CD14-positive monocyte (primary cell): ENCODE data around the gene BHMT. TPM values are rescaled to one million over a fixed set of nuclear protein-coding genes. Genes with fewer than 3 reads are reported as not detected.
A peak's percentile ranks its signal among the peaks of the same experiment; 100 is the strongest.

Experiments
- DNase-seq, 3 donors: peaks; one replicate each; pipeline ENCODE4 v3.0.0-alpha.2; 2011 to 2022
- H2AFZ ChIP-seq: 2 replicates; pipeline ENCODE4 v1.6.0; 2012; ENCODE audit warnings: mild to moderate bottlenecking, low read depth, low read length, inconsistent platforms; ENCODE audit not compliant: insufficient read depth, poor library complexity, severe bottlenecking
- H3K27ac ChIP-seq, 2 donors: 1 replicate in 1 of 2; 2 replicates in 1 of 2; pipeline ENCODE4 v1.5.1; 2012 to 2013; ENCODE audit warnings: low read length in 2 of 2, control low read depth in 1 of 2, inconsistent platforms in 1 of 2, low read depth in 1 of 2, mild to moderate bottlenecking in 1 of 2
- H3K27me3 ChIP-seq, 2 donors: one replicate each; pipeline versions ENCODE4 v1.6.0 to v1.6.1; 2011 to 2013; ENCODE audit warnings: low read length in 2 of 2; ENCODE audit not compliant: control insufficient read depth in 2 of 2, insufficient read depth in 2 of 2
- H3K36me3 ChIP-seq, 2 donors: replicated peaks in 1 of 2; 1 replicate in 1 of 2; 2 replicates in 1 of 2; pipeline versions ENCODE4 v1.5.1 to v1.6.1; 2012 to 2013; ENCODE audit warnings: low read length in 2 of 2, control low read depth in 1 of 2, inconsistent platforms in 1 of 2, mild to moderate bottlenecking in 1 of 2; ENCODE audit not compliant: insufficient read depth in 2 of 2, control insufficient read depth in 1 of 2
- H3K4me1 ChIP-seq, 2 donors: 1 replicate in 1 of 2; 2 replicates in 1 of 2; pipeline versions ENCODE4 v1.5.1 to v1.6.1; 2012 to 2013; ENCODE audit warnings: low read length in 2 of 2, control low read depth in 1 of 2, inconsistent platforms in 1 of 2, mild to moderate bottlenecking in 1 of 2, moderate library complexity in 1 of 2; ENCODE audit not compliant: insufficient read depth in 2 of 2, control insufficient read depth in 1 of 2
- H3K4me2 ChIP-seq: replicated peaks from 2 replicates; pipeline ENCODE3; 2012; ENCODE audit warnings: low read length, moderate library complexity, mild to moderate bottlenecking; ENCODE audit not compliant: poor library complexity, severe bottlenecking; ENCODE audit errors: extremely low read depth
- H3K4me3 ChIP-seq, 3 experiments: fragments of 200-600 bp in 1 of 3; sonication (generic) in 1 of 3; replicated peaks in 1 of 3; 1 replicate in 2 of 3; 2 replicates in 1 of 3; pipeline ENCODE4 v1.5.1; 2011 to 2013; ENCODE audit warnings: low read length in 3 of 3, mild to moderate bottlenecking in 3 of 3, control low read depth in 2 of 3, low read depth in 2 of 3, inconsistent platforms in 1 of 3, moderate library complexity in 1 of 3
- H3K79me2 ChIP-seq: 2 replicates; pipeline ENCODE4 v1.6.0; 2012; ENCODE audit warnings: mild to moderate bottlenecking, control low read depth, inconsistent platforms, low read length, moderate library complexity; ENCODE audit not compliant: insufficient read depth
- H3K9ac ChIP-seq: 2 replicates; pipeline ENCODE4 v1.6.0; 2017; ENCODE audit warnings: low read length, mild to moderate bottlenecking; ENCODE audit not compliant: insufficient read depth, poor library complexity, severe bottlenecking
- H3K9me3 ChIP-seq, 2 donors: replicated peaks in 1 of 2; 1 replicate in 1 of 2; 2 replicates in 1 of 2; pipeline versions ENCODE4 v1.5.1 to v1.6.1; 2012 to 2013; ENCODE audit warnings: low read length in 2 of 2, control low read depth in 1 of 2; ENCODE audit not compliant: control insufficient read depth in 1 of 2, insufficient read depth in 1 of 2
- H4K20me1 ChIP-seq: 2 replicates; pipeline ENCODE4 v1.6.0; 2012; ENCODE audit warnings: mild to moderate bottlenecking, low read length, control low read depth, moderate library complexity; ENCODE audit not compliant: insufficient read depth
- H3K27ac Mint-ChIP-seq, 7 donors: one replicate each; pipeline ENCODE4 v1.8.0; 2020; ENCODE audit warnings: mild to moderate bottlenecking in 7 of 7, mixed read lengths in 7 of 7, moderate library complexity in 6 of 7, inconsistent platforms in 2 of 7
- H3K27me3 Mint-ChIP-seq, 3 donors: one replicate each; pipeline ENCODE4 v1.8.0; 2021 to 2022; ENCODE audit warnings: low read depth in 3 of 3, mild to moderate bottlenecking in 3 of 3, mixed read lengths in 3 of 3, moderate library complexity in 3 of 3, inconsistent platforms in 1 of 3
- H3K36me3 Mint-ChIP-seq, 2 donors: one replicate each; pipeline ENCODE4 v1.8.0; 2020; ENCODE audit warnings: mixed read lengths in 2 of 2, inconsistent platforms in 1 of 2, mild to moderate bottlenecking in 1 of 2
- H3K4me1 Mint-ChIP-seq: one replicate; pipeline ENCODE4 v1.8.0; 2020; ENCODE audit warnings: mild to moderate bottlenecking, mixed read lengths
- H3K4me3 Mint-ChIP-seq, 2 donors: one replicate each; pipeline ENCODE4 v1.8.0; 2020; ENCODE audit warnings: mild to moderate bottlenecking in 2 of 2, mixed read lengths in 2 of 2, moderate library complexity in 1 of 2
- H3K9me3 Mint-ChIP-seq, 7 donors: one replicate each; pipeline ENCODE4 v1.8.0; 2020 to 2022; ENCODE audit warnings: mixed read lengths in 7 of 7, mild to moderate bottlenecking in 6 of 7, moderate library complexity in 6 of 7, inconsistent platforms in 2 of 7
- CTCF ChIP-seq: fragments of 200-600 bp; IDR thresholded peaks from one replicate; pipeline ENCODE4 v1.8.0; 2022; ENCODE audit warnings: antibody characterized with exemption, mild to moderate bottlenecking
- WGBS: methylation state at CpG from one replicate; pipeline ENCODE4 v1.1.5; 2013; ENCODE audit warnings: missing lambda C conversion rate; ENCODE audit not compliant: insufficient coverage; 5-methylcytosine and 5-hydroxymethylcytosine counted together
- intact Hi-C, 2 donors: fragments of 100-400 bp; cut with micrococcal nuclease; formaldehyde crosslinking; loops; one replicate each; pipeline versions ENCODE4 v1.15.0 to v1.15.1; 2023
- polyA plus RNA-seq, 3 donors: library from polyadenylated mRNA; depleted of rRNA in 1 of 3; unstranded in 2 of 3; stranded (reverse) in 1 of 3; fragments of 300-500 nt in 2 of 3; fragments of >200 nt in 1 of 3; fragmentation: Illumina TruSeq in 2 of 3; gene quantifications; 1 replicate in 2 of 3; 2 replicates in 1 of 3; pipeline ENCODE4 v1.2.3, GENCODE V29; 2012 to 2021

The BHMT gene
- polyA plus RNA-seq, 3 donors: not detected

- Mint-ChIP-seq H3K27me3 (peaks cover 44 to 47% (median 45%) of the 10 kb centered on the region in 3 donors), H3K9me3 (peaks cover 0 to 7% (median 0%) of the 10 kb centered on the region in 7 donors), H3K4me3 (peak overlapping the region in 1 of 2 donors; percentile 82), H3K27ac (peak overlapping the region in 1 of 7 donors; percentile 3), H3K36me3 (peaks cover 0 to 4% of the 10 kb centered on the region in 2 donors), H3K4me1 (peaks cover 17% of the 10 kb centered on the region)
- Histone ChIP-seq H3K9me3 (peaks cover 0 to 12% of the 10 kb centered on the region in 2 donors), H3K4me3 (no peak overlapping the region), H3K79me2 (no peaks in the 10 kb centered on the region), H3K27me3 (peaks cover 42 to 54% of the 10 kb centered on the region in 2 donors), H3K36me3 (no peaks in the 10 kb centered on the region), H2AFZ (no peak overlapping the region), H4K20me1 (no peaks in the 10 kb centered on the region), H3K9ac (no peak overlapping the region), H3K4me2 (no peak overlapping the region), H3K27ac (no peak overlapping the region), H3K4me1 (peaks cover 6 to 8% of the 10 kb centered on the region in 2 donors)
- TF ChIP-seq CTCF: no peak
- DNase-seq: no peak
- 90% methylated on average over 5 of the region's 5 CpGs for WGBS
- intact Hi-C loops: no loop called here
Measured at GRCh38 chr5:79112703-79113058, 1.1 kb downstream of the BHMT start.

- Histone ChIP-seq H4K20me1 (no peaks in the 10 kb centered on the region), H3K27ac (no peak overlapping the region), H3K9me3 (no peaks in the 10 kb centered on the region), H3K36me3 (no peaks in the 10 kb centered on the region), H3K4me1 (peaks cover 0 to 5% of the 10 kb centered on the region in 2 donors), H3K4me3 (no peak overlapping the region), H2AFZ (no peak overlapping the region), H3K4me2 (no peak overlapping the region), H3K27me3 (peaks cover 3 to 8% of the 10 kb centered on the region in 2 donors), H3K9ac (no peak overlapping the region), H3K79me2 (no peaks in the 10 kb centered on the region)
- DNase-seq: no peak
- Mint-ChIP-seq H3K9me3 (peaks cover 0 to 5% (median 0%) of the 10 kb centered on the region in 7 donors), H3K27me3 (peaks cover 3 to 8% (median 4%) of the 10 kb centered on the region in 3 donors), H3K27ac (no peak overlapping the region), H3K36me3 (no peaks in the 10 kb centered on the region), H3K4me3 (no peak overlapping the region), H3K4me1 (peaks cover 6% of the 10 kb centered on the region)
- WGBS: no CpG with 5 or more reads among the region's 4 CpGs
- TF ChIP-seq CTCF: no peak
- intact Hi-C loops: no loop called here
Measured at GRCh38 chr5:79119486-79119885, 7.9 kb downstream of the BHMT start.
